Measurements from ENCODE around the gene HOXD12.

The HOXD12 gene

DNA sequence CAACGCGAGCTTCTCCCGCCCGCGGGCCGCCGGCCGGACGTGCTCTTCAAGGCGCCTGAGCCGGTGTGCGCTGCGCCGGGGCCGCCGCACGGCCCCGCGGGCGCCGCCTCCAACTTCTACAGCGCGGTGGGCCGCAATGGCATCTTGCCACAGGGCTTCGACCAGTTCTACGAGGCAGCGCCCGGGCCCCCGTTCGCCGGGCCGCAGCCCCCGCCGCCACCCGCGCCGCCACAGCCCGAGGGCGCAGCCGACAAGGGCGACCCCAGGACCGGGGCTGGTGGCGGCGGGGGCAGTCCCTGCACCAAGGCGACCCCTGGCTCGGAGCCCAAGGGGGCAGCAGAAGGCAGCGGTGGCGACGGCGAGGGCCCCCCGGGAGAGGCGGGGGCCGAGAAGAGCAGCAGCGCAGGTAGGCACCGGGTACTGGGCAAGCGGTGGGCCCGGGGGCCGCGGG is 8.2 kb downstream of the HOXD12 start:
- no peak for DNase-seq

DNA sequence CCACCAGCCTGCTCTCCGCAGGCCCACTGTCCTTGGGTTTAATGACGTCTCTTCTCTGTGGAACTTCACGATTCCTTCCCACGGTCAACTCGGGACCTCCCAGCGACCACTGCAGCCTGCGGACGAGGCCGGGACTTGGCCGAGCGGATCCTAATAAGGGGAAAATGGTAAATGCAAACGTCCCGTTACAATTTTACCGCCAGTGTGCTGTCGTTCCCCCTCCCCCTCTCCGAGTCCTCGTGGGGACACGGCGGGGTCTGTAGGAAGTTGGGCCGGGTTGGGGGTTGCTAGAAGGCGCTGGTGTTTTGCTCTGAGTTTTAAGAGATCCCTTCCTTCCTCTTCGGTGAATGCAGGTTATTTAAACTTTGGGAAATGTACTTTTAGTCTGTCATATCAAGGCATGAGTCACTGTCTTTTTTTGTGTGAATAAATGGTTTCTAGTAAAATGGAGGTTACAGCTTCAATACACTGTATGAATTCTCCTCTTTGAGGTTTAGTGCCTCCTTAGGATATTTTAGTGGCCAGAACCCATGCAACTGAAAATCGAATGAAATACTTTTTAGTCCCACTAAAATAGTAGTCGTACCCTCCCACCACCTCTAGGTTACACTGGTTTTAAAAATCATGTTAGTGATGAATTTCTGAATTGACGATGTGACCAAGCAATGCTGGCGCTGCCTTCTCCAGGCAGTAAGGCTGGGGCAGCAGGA is 9.8 kb downstream of the HOXD12 start:
- no peak for DNase-seq

DNA sequence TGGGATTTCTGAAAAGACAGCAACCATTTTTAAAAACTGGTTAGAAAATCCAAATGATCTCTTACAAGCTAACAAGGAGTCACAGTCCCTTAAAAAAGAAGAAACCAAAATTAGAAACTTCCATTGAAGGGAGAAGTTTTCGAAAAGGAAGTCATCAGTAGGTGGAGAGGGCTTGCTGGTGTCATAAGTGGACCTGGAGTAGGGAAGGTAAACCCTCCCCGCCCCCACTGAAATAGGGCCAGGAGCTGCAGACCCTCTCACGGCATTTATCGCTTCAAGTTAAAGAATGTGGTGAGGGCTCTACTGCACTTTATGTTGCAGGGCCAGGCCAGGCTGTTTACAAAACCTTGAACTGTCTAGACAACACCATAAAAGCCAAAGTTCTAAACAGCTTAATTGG is 10.4 kb downstream of the HOXD12 start:
- DNase-seq, result no peak

DNA sequence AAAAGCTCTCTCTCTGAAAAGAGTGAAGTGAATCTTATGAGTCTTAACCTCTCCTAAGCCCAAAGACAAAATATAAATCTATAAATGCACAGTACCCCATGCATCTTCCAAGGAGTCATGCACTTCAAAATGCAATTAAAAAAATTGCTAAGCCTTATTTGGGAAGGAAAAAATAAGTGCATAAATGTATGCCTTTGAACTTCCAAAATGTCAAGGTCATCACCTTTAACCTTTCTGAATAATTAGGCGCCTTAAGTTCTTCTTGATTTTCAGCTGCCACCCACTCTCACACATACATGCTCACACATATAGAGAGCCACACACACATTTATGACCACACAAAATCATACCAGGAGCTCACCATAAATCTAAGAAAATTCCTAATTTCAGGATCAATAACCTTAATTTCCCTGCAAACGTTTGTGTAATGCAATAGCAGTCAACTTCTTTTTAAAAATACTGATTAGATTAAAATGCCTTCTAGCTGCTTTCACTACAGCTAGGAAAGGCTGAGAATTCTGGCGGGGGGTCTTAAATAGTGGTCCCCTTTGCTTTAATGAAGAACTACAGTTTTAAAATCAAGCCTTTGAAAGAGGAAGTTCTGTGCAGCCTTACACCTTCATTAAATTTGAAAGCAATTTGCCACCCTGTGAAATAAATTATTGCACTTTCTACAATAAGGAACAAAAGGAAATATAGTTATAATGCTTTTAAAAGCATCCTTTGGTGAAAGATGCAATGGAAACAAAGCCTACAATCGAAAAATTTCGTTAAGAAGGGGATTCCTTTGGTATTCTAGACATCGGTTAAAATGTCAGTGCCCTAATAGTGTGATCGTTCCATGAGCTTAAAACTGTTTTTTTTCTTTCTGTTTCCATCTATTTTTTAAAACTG is 11.1 kb downstream of the HOXD12 start:
- DNase-seq, result no peak

DNA sequence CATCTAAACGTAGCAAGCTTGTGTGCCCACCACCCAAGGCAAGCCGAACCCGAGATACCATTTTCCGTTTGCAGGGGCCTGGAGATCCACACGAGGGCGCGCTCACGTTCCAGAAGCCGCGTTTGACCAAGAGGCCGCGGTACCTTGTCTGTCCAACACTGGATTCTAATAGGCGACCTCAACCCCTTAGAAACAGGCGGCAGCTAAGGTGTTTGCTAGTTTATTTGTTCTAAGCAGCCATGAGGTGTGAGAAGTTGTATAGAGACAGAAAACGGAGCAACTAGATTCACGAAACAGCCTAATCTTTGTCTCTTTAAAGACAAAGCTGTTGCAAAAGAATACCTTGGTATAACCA is 11.7 kb downstream of the HOXD12 start:
- no peak for DNase-seq

DNA sequence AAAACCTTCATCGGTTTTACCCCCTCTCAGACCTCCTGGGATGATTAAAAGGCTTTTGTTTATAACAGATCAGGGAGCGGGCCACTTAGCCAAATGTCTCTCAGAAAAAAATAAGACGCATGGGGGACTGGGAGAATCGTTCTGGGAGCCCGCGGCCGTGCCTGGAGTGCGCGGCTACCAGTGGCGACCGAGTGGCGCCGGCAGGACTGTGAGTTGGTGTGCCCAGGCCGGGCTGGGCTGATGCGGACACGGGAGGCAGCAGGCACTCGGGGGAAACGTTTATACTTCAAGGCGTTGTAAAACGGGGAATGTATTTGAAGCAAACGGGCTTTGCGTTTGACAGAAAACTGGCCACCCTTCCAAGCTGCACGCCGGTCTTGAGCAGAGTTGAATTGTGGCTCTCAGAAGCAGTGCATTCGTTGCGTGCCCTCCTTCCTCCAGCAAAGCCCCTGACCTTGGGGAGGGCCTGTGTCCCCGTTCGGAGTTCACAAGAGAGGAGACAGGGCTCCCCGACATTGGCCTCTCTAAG is 12.3 kb downstream of the HOXD12 start:
- no peak for DNase-seq

DNA sequence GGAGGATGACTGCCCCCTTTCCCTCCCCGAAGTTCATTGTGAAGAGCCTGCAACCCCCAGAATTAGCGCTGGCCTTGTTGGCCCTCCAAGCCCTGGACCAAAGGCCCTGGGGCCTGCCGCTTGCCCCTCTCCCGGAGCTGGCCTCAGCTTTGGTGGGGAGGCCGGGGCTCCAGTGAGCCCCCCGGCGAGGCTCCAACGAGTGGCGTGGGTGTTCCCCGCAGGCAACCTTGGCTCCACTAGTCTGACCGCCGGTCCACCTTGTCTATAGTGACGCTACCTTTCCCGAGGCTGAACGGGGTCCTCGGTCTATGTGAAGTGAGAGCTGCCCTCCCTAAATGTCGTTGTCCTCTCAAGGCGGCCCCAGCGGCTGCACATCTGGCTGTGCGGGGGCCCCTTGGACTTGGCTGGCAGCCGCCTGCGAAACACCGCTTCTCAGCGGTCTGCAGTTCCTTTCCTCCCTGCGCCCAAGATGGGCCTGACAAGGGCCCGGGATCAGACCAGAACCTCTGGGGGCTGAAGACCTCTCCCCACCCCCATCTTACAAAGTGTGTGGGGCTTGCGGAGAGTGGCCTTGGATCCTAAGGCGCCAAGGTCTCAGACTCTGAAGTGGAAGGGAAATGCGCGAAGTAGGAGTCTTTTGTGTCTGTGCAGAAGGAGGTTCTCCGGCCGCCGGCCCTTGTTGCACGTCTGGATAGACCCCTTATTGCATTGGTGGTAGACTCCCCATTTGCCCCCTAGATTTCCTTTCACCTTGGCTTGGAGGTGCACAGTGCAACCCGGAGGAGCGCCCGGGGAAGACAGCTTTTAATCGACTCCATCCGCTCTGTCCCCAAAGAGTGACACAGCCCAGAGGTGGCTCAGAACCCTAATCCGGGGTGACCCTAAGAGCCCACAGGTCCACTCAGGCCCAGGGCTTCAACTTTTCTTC is 13.0 kb downstream of the HOXD12 start:
- DNase-seq, result no peak

DNA sequence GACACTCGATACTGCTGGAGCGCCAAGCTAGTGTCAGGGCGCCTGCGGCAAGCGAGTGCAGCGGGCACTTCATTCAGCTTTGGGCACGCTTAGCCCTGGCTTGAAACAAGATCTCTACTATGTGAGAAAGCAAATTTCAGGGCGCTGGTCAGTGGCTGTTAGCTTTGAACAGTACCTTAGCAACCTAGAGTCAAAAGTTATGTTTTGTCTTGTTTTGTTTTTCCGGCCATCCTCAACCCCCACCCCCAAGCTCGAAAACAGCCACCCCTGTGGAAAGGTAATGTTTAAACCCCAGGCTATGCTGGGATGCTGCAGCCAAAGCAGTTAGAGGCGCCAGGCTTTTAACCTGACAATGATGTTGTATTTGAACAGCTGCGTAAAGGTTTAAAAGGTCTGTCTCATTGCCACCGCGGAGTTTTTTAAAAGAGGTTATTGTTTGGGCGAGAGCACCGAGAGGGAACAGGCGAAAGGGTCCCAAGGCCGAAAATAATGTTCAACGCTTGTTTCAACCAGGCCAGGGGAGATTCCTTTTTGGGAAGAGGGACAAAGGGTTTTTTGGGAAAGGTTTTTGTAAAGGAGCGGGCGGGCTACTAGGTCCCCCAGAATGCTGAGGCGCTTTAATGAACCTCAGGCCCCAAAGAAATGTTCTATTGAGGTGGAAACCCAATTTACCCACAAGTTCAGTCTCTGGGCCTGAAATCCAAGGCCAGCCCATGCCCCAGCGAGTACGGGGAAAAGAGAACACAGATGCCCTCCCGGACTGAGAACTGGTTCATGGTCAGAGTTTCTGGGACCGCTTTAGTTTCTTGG is 14.7 kb downstream of the HOXD12 start:
- DNase-seq, result no peak

DNA sequence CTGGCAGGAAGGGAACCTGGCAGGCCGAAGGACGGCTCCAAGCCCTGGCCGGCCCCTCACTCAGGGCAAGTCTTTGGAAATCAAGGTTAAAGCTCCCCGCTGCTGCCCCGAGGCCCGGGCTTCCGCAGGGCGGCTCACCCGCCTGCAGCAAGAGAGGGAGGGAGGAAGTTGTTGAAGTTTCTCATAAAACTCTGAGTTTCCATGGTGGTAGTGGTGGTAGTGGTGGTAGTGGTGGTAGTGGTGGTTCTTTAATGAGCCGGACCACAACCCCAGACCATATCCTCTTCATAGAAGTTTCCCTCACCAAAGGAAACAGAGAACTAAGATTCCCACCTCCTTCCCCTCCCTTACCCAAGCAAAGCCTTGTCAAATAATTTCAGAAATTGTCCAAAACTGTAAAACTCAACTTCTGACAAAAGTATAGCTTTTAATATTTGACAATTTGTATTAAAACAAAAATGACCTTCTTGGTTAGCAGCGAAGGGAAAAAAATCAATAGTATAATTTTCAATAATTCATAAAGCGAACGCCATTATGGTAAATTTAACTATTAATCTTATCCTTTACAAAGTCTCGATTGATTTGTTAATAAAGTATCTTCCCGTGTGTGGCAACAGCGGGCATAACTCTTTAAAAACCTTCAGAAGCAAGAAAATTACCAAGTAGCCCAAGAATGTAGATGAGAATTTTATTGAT is 15.5 kb downstream of the HOXD12 start:
- DNase-seq, result no peak

DNA sequence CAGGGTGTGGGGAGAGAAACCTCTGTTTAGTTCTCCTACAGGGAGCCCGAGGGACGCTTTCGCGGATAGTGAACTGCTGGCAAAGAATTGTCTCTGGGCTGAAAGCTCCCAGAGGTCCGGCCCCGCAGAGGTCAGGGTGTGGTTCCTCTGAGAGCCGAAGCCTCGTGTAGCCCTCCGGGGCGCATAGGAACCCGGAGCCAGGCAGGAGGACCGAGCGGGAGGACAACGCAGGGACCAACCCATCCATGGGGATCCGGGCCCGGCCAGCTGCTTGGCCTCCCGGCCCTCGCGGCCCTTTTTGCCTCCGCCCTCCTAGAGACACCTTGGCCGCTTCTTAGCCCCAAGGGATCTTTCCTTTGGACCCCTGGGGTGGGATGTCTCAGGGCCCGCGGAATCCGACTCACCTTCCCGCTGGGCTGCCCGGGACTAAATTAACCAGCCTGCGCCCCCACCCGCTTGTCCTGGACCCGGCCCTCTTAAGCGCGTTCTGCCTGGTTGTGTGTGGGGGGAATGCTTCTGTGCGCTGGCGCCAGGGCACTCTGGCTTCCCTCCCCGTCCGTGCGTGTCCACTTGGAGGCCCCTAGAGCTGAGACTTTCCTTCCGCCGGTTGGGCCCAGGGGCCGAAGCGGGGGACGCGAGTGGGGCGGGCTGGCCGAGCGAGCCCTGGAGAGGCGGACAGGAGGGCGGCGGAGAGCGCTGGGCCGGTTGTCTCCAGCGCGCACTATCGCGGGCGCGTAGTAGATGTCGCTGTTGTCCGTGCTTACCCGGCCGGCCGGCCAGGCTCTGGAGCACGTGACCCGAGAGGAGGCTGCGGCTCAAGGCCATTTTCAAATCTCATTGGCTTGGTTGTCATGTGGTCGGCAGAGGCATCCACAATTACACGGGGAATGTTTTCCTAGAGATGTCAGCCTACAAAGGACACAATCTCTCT is 16.6 kb downstream of the HOXD12 start, which contains the start of gene HOXD10:
Gene HOXD10 (plus strand): TSS at position 896 of the 931 bp plus-strand sequence. CDS start 56 bp downstream, outside the sequence.
- no peak for DNase-seq

DNA sequence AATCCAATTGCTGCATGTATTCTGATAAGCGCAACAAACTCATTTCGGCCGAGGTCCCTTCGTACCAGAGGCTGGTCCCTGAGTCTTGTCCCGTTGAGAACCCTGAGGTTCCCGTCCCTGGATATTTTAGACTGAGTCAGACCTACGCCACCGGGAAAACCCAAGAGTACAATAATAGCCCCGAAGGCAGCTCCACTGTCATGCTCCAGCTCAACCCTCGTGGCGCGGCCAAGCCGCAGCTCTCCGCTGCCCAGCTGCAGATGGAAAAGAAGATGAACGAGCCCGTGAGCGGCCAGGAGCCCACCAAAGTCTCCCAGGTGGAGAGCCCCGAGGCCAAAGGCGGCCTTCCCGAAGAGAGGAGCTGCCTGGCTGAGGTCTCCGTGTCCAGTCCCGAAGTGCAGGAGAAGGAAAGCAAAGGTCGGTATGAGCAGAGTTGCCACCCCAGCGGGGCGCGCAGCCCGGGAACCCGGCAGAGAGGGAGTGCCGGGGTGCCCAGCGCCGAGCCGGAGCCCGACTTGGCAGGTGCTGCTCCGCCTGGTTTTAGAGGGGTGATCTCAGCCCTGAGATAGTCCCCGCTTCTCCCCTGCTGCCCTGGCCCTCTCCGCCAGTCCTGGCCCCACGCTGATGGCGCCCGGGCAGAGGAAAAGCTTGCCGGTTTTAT is 17.7 kb downstream of the HOXD12 start:
- DNase-seq, result no peak

DNA sequence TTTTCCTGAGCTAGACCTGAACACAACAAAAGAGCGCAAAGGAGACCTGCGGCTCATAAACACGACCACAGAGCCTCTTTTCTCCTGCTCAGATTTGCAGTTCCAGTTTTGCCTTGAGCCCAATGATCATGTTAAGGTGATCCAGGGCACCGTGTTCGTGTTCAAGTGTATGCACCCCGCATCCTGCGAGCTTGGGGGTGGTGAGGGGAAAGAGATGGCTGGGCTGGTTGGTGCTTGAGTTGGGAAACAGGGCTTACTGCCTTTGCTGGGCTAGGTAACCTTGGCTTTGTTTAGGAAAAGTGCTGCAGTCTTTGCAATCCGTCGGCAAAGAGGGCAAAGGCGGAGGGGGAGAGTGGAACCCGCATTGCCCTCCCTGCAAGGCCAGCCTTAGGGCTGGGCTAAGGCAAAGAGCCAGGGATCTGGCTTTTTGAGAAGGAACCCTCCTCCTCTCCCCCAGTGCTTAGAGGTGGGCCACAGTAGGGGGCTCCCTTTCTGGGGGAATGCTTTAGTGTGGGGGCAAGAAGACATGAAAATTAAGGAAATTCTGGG is 18.3 kb downstream of the HOXD12 start:
- DNase-seq, result no peak

DNA sequence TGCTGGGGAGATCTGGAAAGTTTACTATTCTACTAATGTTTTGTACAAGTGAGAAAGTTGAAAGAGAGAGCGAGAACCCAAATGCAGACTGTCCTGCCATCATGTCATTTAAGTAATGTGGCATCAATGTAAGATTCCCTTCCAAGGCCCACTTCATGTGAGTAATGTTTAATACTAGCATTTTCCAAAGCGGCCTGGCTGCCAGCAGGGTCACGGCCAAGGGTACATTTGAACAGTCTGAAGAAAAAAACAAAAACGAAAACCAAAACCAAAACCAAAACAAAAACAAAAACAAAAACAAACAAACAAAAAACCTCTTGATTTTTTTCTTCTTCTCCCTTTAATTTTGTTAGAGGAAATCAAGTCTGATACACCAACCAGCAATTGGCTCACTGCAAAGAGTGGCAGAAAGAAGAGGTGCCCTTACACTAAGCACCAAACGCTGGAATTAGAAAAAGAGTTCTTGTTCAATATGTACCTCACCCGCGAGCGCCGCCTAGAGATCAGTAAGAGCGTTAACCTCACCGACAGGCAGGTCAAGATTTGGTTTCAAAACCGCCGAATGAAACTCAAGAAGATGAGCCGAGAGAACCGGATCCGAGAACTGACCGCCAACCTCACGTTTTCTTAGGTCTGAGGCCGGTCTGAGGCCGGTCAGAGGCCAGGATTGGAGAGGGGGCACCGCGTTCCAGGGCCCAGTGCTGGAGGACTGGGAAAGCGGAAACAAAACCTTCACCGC is 19.2 kb downstream of the HOXD12 start:
- DNase-seq, result no peak

DNA sequence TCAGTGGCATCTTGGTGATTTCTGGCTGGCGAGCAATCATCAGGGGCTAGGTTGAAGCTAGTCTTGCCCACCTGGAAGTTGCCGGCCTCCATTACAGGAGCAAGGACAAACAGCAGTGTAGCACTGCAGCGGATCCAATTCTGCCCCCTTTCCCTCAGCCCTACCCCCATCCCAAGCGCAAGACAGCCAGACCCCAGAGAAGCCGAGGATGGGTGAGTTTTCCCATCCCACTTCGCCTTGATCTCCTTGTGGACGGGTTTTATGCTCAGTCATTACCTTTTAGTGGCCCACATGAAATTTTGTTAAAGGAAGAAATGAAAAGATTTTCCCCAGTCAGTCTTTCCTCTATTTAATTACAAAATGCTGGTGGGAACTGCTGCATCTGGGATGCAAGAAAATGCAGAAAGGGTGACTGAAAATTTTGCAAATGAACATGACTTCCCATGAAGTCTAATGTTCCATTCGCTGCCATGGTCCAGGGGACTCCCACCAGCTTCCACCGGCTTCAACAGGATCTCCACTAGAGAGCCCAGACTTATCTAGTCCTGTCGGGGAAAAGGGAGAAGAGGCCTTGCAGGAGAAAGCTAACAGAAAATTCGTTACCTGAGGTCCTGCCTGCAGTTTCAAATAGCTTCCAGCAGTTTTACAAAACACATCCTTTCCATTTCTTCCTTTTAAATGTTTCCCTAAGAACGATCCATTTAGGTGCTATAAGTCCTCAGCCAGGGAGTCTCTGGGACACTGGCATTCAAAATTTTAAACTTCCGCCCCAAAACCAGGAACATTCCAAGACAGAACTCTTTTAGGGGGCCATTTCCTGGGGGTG is 21.0 kb downstream of the HOXD12 start:
- no peak for DNase-seq

DNA sequence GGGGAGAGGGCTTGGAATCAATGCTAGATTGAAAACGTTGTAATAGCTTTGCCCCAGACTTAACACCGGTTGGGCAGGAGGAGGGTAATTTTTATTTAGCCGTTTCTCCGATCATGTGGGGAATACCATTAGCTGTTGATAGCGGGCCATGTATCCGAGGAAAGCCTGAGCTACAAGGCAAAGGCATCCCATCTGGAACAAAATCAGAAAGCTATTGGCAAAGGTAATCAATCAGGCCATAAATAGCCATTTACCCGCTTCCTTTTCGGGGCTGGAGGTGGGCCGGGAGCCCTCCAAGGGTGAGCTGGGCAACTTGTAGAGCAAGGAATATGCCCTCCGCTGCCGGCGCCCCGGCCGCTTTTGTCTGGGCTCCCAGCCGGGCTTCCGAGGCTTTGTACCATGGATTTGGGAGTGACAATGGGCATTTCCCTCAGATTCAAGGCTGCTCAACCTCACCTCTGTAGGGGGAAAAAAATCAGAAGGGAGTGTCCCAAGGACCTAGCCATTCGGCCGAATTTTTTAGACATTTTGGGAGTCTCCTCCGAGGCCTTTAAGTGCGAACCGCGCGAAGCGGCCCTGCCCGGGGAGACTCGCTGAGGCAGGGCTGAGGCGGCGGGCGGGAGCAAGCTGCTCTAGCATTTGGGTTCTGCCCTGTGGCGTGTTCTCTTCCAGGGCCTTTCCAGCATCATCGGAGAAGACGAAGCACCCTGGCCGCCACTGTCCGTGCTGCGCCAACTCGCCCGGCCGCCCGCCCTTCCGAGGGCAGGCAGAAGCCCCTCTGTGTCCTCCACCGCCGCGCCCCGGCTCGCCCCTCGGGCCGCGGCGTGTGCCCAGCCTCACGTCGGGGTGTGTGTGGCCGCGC is 21.8 kb downstream of the HOXD12 start:
- DNase-seq, result no peak

DNA sequence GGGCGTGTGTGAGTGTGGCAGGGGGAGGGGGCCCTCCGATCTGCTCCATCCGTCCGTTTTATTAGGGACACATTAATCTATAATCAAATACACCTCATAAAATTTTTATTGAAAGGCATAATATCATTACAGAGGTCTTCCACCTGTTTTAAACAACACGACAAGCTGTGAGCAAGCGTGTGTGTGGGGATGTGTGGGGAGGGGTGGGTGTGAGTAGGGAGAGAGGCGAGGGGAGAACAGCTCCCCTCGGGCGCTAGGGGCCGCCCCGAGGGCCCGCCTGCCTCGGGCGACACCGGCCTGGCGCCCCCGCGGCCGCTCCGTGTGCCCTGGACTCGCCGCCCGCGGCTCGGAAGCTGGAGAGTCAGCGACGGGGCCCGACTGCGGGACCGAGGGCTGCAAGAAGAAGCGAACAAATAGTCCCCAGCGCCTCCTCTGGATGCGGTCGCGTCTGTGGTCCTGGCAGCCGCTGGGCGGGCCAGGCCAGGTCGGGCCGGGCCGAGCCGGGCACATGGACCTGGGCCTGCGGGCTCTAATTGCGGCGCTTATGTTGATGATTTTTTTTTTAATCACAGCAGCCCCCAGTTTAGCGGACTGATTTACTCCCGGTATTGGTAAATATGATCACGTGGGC is 22.6 kb downstream of the HOXD12 start:
- DNase-seq, result no peak
